HG03103 (cell line): ENCODE data around the gene GYPB.
"Not testable (repeated sequence)": the region's sequence is repeated elsewhere in the genome, so short reads cannot be mapped to it uniquely, and the experiment has no call there.

Experiments
- ATAC-seq: cut with Tn5 transposase; IDR thresholded peaks from one replicate; pipeline ENCODE4 v1.9.1; 2021; ENCODE audit warnings: low read depth; ENCODE audit not compliant: unreplicated experiment

The GYPB gene

DNA sequence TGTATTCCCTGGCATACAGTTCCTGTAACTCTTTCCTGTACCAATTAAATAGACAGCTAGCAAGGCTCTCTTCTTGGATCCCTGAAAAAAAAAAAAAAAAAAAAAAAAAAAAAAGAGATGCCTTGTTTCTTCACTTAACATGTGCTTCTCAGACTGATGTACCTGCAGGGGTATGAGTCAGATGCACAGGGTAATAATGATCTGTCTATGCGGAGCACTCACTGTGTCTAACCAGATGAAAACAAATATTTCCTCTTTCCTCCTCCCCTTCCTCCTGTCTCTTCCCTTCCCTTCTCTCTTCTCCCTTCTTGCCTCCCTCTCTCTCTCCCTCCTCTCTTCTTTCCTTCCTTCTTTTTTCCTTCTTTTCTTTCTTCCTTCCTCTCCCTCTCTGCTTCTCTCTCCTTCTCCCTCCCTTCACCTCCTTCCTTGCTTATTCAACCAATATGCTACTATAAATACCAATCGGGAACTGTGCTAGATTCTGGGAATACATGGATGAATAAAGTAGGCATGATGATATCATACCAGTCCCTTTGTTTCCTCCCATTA, 3.0 kb downstream of the GYPB start:
- not testable (repeated sequence) for ATAC-seq

DNA sequence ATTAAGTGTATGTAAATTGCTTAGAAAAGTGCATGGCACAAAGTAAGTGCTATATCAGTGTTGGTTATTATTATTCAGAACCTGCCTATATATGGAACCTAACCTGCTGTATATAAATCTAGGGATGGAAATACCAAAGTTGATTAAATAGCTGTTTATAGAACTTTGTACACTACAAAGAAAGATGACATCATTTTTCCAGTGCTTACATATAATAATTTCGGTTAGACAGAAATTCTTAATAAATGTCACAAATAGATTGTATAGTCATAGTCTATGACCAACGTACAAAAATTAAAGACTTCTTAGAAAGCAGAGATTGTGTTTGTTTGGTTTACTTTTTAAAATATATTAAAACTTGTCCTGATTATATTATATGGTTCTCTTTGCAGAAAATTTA, 4.4 kb downstream of the GYPB start:
- no peak for ATAC-seq

- ATAC-seq = not testable (repeated sequence)
These were observed 10.6 kb downstream of the GYPB start for GRCh38 chr4:144008602-144009001.

DNA sequence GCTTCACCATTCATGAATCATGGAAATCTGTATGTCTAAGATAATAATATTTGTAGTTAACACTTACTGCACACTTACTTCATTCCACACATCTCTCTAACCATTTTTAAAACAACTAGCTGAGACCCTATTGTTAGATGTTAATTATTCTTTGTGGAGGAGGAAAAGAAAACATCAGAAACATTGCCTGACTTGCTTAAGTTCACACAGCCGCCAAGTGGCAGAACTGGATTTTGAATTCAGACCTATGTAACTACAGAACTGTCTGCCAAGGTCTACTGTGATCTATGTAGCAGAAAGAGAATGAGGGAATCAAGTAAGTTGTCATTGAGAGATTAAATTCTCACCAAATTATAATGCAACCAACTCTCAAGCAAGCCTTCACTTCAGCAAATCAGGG, 11.2 kb downstream of the GYPB start:
- not testable (repeated sequence) for ATAC-seq

GRCh38 chr4:144006200-144006803, 12.9 kb downstream of the GYPB start:
- ATAC-seq = not testable (repeated sequence)

- ATAC-seq = not testable (repeated sequence)
These were observed 13.6 kb downstream of the GYPB start for GRCh38 chr4:144005558-144005953.

DNA sequence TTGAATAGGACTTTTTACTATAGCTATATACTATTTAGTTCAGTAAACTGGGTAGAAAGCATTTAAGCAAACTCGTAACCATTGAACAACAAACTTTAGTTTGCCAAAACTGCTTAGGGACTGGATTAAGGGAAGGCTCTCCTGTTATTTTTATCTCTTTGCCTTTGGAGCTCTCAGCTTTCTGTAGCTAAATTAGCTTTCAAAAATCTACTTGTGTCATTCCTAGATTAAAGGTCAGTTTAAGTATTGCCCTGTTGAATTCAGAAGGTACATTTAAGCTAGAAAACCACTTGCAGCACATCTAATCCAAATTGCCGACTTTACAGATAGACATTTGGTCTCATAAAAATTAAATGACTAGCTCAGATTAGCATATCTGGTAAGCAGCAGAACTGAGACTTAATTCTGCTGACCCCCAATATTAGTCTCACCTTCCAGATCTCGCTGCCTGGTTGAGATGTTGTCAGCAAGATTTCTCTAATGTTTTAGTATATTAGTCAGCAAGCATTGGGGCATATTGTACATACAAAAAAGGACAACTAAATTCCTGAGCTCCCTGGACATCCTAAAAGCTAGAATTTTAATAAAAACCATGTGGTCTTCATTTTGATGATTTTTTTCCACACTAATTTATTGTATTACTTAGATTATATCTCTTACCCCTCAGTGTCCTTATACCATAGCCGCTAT, 14.2 kb downstream of the GYPB start:
- not testable (repeated sequence) for ATAC-seq

- not testable (repeated sequence) for ATAC-seq
These were observed 15.3 kb downstream of the GYPB start for GRCh38 chr4:144003890-144004265.

GRCh38 chr4:144003205-144003889, 15.8 kb downstream of the GYPB start:
- ATAC-seq = not testable (repeated sequence)

DNA sequence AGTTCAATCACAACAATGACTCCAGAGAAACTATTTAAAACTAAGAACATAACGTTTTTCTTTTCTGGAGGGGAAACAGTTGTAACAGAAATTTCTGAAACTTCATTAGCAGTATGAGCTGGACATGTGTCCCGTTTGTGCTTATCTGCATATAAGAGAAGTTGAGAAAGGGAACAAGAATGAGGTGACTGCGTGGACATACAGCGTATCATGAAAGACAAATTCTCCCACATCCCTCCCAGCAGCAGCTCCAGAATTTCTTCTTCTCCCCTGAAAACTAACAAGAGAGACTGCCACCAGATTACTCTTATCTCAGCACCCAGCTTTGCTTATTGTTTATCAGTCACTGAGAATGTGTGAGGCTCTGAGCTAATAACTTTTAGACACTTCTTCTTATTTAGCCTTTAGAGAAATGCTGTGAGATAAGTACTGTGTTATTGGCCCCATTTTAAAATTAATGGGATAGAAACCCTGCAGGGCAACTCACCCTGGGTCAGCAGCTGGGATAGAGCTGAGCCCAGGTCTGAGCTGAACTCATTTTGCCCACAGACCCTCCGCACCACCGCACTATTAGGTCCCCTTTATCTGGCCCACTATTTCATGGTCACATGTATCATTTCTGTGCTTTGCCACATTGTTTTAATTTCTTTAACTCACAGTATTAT, 18.7 kb downstream of the GYPB start:
- not testable (repeated sequence) for ATAC-seq

GRCh38 chr4:143996193-143996592, 23.0 kb downstream of the GYPB start:
- not testable (repeated sequence) for ATAC-seq

GRCh38 chr4:143991761-143992160, 27.4 kb downstream of the GYPB start:
- ATAC-seq = not testable (repeated sequence)

DNA sequence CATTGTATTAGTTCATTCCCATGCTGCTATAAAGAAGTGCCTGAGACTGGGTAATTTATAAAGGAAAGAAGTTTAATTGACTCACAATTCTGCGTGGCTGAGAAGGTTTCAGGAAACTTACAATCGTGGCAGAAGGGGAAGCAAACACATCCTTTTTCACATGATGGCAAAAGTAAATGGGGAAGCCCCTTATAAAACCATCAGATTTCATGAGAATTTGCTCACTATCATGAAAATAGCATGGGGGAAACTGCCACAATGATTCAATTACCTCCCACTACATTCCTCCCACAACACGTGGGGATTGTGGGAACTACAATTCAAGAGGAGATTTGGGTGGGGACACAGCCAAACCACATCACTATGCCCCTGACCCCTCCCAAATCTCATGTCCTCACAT, 28.5 kb downstream of the GYPB start:
- ATAC-seq = not testable (repeated sequence)

DNA sequence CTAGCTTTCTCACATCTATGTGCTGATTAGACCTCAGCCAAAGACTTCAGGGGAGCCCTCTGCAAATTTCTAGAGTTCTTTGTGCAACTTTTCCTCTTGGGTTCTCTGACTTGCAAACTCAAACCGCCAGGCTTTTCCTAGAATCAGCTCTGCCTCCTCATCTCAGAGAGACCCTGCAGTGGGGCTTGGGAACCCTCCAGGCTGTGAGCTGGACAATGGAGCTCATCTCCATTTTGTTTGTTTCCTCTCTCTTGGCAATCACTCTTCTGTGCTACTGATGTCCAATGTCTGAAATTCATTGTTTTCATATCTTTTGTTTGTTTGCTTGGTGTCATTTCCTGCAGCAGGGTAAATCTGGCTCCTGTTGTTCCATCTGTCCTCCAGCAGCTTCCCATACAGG, 33.0 kb downstream of the GYPB start:
- no peak for ATAC-seq

GRCh38 chr4:143980776-143981175, 38.4 kb downstream of the GYPB start:
- not testable (repeated sequence) for ATAC-seq

DNA sequence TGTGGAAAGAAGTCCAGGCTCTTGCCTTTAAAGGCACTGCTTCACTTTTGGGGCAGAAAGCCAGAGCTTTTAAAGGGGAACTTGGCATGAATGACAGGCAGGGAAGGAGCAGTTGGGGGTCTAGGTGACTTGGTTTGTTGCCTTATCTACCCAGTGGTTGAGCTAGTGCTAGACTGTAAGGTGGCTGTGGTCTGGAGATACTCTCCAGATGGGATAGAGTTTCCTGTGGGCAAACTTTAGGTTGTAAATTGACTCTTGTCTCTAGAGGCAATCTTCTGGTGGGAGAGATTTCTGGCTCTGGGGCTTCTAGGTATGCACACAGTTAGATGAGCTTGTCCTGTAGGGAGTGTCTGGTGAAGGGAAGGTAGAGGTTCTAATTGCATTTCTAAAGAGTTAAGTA, 43.7 kb downstream of the GYPB start:
- ATAC-seq = not testable (repeated sequence)

- ATAC-seq = not testable (repeated sequence)
These were observed 45.2 kb downstream of the GYPB start for GRCh38 chr4:143974021-143974420.

DNA sequence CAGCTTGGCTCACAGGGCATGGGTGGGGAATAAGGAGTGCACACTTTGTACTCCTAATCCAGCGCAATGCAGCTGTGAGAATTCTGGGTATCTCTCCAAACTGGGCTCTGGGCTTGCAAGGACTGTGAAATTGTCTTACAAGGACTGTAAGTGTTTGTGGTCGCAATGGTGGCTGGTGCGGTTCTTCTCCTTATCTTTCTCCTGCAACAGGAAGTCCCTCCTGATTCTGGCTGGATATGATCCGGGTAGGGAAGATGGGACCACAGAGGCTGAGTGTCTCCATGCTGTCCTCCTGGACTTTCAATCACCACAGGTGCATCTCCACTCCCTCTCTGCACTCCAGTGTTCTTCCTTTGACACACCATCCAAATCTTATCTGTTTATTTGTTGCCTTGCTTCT, 58.1 kb downstream of the GYPB start:
- no peak for ATAC-seq

GRCh38 chr4:143955306-143955705, 63.9 kb downstream of the GYPB start:
- not testable (repeated sequence) for ATAC-seq

- ATAC-seq = not testable (repeated sequence)
These were observed 67.7 kb downstream of the GYPB start for GRCh38 chr4:143951458-143951972.

GRCh38 chr4:143950967-143951366, 68.2 kb downstream of the GYPB start:
- ATAC-seq = not testable (repeated sequence)
